ENCODE measurements around the gene STK38. TPM values are rescaled to one million over a fixed set of nuclear protein-coding genes. Genes with fewer than 3 reads are reported as not detected.

STK38 gene
- total RNA-seq, 1 experiment from 2014 or later: 53.3 TPM

DNA sequence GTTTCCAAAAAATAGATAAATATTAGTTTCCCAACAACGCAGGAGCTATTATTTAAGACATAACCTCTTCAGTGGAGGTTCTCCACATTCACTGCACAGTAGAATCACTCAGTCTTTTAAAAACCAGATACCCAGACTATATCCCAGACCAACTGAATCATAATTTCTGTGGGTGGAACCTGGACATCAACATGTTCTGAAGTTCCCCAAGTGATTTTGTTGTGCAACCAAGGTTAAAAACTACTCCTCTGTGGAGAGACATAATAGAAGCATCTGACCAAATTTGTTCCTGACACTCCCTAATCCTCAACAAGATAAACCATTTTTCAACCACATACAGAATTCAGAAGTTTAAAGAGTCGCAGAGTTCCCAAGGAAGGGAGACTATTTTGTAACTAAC, 42.3 kb downstream of the STK38 start:
- ChIA-PET POLR2A (ENCODE audit: unreplicated experiment) (interaction anchor here (1.1 kb wide), 1 partner anchor 93 kb away, joined by 11 read pairs; no protein-coding TSS in a partner anchor), CTCF (interaction anchor here (0.7 kb wide), 1 partner anchor 22 kb away, joined by 16 read pairs; no protein-coding TSS in a partner anchor)
- H3K79me2 ChIP-seq (ENCODE audit: low read depth): no peaks in the 10 kb centered on the region
- BruUV-seq (replicated peaks): no TSS peak
- no peaks in the 10 kb centered on the region for H3K9me3 ChIP-seq (ENCODE audit: insufficient read depth, low read depth)
- intact Hi-C loops (cut with micrococcal nuclease; ENCODE audit: unreplicated experiment): no loop called here
- no peak overlapping the region for H3K4me3 ChIP-seq
- H3F3A ChIP-seq (ENCODE audit: insufficient read depth, low read depth): peaks cover 14% of the 10 kb centered on the region; the same call in 1 of the 2 replicates
- H3K9me2 ChIP-seq (ENCODE audit: insufficient read depth): no peaks in the 10 kb centered on the region
- peaks cover 13% of the 10 kb centered on the region for H3K4me1 ChIP-seq (replicated peaks; ENCODE audit: insufficient read depth)
- H3K27me3 ChIP-seq (ENCODE audit: insufficient read depth, low read depth): no peaks in the 10 kb centered on the region
- H3K4me2 ChIP-seq: no peak overlapping the region
- no peak overlapping the region for H2AFZ ChIP-seq
- DNase-seq: no peak
- TF ChIP-seq EZH2 (IDR thresholded peaks at IDR 0.05; ENCODE audit: low read depth): no peak
- TF ChIP-seq, protein P1, sequence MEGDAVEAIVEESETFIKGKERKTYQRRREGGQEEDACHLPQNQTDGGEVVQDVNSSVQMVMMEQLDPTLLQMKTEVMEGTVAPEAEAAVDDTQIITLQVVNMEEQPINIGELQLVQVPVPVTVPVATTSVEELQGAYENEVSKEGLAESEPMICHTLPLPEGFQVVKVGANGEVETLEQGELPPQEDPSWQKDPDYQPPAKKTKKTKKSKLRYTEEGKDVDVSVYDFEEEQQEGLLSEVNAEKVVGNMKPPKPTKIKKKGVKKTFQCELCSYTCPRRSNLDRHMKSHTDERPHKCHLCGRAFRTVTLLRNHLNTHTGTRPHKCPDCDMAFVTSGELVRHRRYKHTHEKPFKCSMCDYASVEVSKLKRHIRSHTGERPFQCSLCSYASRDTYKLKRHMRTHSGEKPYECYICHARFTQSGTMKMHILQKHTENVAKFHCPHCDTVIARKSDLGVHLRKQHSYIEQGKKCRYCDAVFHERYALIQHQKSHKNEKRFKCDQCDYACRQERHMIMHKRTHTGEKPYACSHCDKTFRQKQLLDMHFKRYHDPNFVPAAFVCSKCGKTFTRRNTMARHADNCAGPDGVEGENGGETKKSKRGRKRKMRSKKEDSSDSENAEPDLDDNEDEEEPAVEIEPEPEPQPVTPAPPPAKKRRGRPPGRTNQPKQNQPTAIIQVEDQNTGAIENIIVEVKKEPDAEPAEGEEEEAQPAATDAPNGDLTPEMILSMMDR (conservative IDR thresholded peaks at IDR 0.05): no peak
- H4K20me1 ChIP-seq (ENCODE audit: insufficient read depth): no peaks in the 10 kb centered on the region
- peaks cover 38% of the 10 kb centered on the region; the same call in 1 of the 2 replicates for H3K36me3 ChIP-seq (ENCODE audit: low read depth)
- H3K27ac ChIP-seq: no peak overlapping the region

DNA sequence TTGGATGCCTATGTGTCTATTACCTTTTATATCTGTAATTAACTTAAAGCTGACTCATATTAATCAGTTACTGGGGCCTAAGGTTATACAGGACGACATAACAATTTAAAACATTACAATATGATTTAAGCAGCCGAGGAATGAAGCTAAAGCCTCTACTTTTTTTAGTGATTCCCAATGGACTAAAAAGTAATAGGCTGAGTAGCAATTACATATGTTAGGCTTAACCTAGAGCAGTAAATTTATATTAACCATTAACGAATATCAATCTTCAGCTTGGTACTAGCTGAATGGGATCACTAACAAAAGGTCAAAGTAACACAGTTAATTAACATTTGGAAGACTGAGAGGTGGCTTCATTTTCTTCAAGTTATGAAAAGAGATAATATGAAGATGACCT, 43.1 kb downstream of the STK38 start:
- no peak for DNase-seq
- Histone ChIP-seq H2AFZ (no peak overlapping the region), H3K9me2 (ENCODE audit: insufficient read depth) (no peaks in the 10 kb centered on the region), H3K4me1 (replicated peaks; ENCODE audit: insufficient read depth) (peaks cover 13% of the 10 kb centered on the region), H3K4me3 (no peak overlapping the region), H3K27me3 (ENCODE audit: insufficient read depth, low read depth) (no peaks in the 10 kb centered on the region), H3K9me3 (ENCODE audit: insufficient read depth, low read depth) (no peaks in the 10 kb centered on the region), H4K20me1 (ENCODE audit: insufficient read depth) (no peaks in the 10 kb centered on the region), H3K4me2 (no peak overlapping the region), H3K36me3 (ENCODE audit: low read depth) (peaks cover 41% of the 10 kb centered on the region; the same call in 1 of the 2 replicates), H3K27ac (no peak overlapping the region), H3F3A (ENCODE audit: insufficient read depth, low read depth) (peaks cover 14% of the 10 kb centered on the region; the same call in 1 of the 2 replicates), H3K79me2 (ENCODE audit: low read depth) (no peaks in the 10 kb centered on the region)
- CTCF ChIA-PET: interaction anchor here (0.7 kb wide), 1 partner anchor 23 kb away, joined by 16 read pairs; no protein-coding TSS in a partner anchor
- intact Hi-C loops (cut with micrococcal nuclease; ENCODE audit: unreplicated experiment): no loop called here
- no TSS peak for BruUV-seq (replicated peaks)
- TF ChIP-seq, protein P1 (conservative IDR thresholded peaks at IDR 0.05): no peak
- no peak for TF ChIP-seq EZH2 (IDR thresholded peaks at IDR 0.05; ENCODE audit: low read depth)
- POLR2A ChIA-PET (ENCODE audit: unreplicated experiment): interaction anchor here (0.7 to 1.1 kb wide), 3 partner anchors 77 to 569 kb away, joined by 3 to 11 read pairs (median 7); no protein-coding TSS in a partner anchor

DNA sequence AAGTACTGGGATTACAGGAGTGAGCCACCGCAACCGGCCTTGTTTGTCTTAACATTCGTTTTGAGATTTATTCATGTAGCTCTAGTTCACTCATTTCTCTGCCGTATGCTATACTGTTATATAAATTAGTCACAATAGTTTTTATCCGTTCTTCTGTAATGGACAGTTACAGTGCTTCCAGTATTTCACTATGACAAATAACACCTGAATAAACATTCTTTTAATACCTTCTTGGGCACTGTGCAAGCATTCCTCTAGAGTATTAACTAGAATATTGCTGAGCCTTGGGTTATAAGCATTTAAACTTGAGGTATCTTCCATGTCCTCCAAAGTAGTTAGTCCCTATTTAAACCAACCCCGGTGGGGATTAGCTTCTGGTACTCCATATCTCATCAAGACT, 45.6 kb downstream of the STK38 start:
- CTCF ChIA-PET: no interaction called here
- TF ChIP-seq, protein P1 (conservative IDR thresholded peaks at IDR 0.05): no peak
- TF ChIP-seq EZH2 (IDR thresholded peaks at IDR 0.05; ENCODE audit: low read depth): no peak
- Histone ChIP-seq H2AFZ (no peak overlapping the region), H4K20me1 (ENCODE audit: insufficient read depth) (no peaks in the 10 kb centered on the region), H3K79me2 (ENCODE audit: low read depth) (no peaks in the 10 kb centered on the region), H3K9me2 (ENCODE audit: insufficient read depth) (no peaks in the 10 kb centered on the region), H3K4me1 (replicated peaks; ENCODE audit: insufficient read depth) (peaks cover 10% of the 10 kb centered on the region), H3K4me3 (no peak overlapping the region), H3K4me2 (no peak overlapping the region), H3F3A (ENCODE audit: insufficient read depth, low read depth) (0 out of 2 replicates have a peak, but pooled peaks cover 10% of the 10 kb centered on the region), H3K27me3 (ENCODE audit: insufficient read depth, low read depth) (no peaks in the 10 kb centered on the region), H3K36me3 (ENCODE audit: low read depth) (peaks cover 45% of the 10 kb centered on the region; the same call in 1 of the 2 replicates), H3K9me3 (ENCODE audit: insufficient read depth, low read depth) (no peaks in the 10 kb centered on the region), H3K27ac (no peak overlapping the region)
- no peak for DNase-seq
- intact Hi-C loops (cut with micrococcal nuclease; ENCODE audit: unreplicated experiment): no loop called here
- BruUV-seq (replicated peaks): no TSS peak
- POLR2A ChIA-PET (ENCODE audit: unreplicated experiment): no interaction called here
